DND-41 (cell line): ENCODE results near the gene CYB5R2.

Experiments used
- ATAC-seq: fragments of 200-7000 bp; cut with Tn5 transposase; 3 replicates; pipeline ENCODE4 v1.9.1; 2021; ENCODE audit warnings: low read depth; ENCODE audit not compliant: insufficient read depth
- DNase-seq: peaks from one replicate; pipeline ENCODE4 v3.0.0-alpha.2; 2020
- H2AFZ ChIP-seq: 2 replicates; pipeline ENCODE4 v1.6.0; 2012; ENCODE audit warnings: low read depth, low read length
- H3K27ac ChIP-seq: 2 replicates; pipeline ENCODE4 v1.5.1; 2012; ENCODE audit warnings: low read length, inconsistent platforms
- H3K27me3 ChIP-seq: fragments of 200-600 bp; sonication (generic); 2 replicates; pipeline ENCODE4 v1.6.0; 2012; ENCODE audit warnings: low read length, mild to moderate bottlenecking, inconsistent platforms; ENCODE audit not compliant: insufficient read depth, poor library complexity
- H3K36me3 ChIP-seq: 2 replicates; pipeline ENCODE4 v1.5.1; 2012; ENCODE audit warnings: low read length, inconsistent platforms; ENCODE audit not compliant: insufficient read depth
- H3K4me1 ChIP-seq: 2 replicates; pipeline ENCODE4 v1.5.1; 2012; ENCODE audit warnings: mild to moderate bottlenecking, low read length; ENCODE audit not compliant: insufficient read depth
- H3K4me2 ChIP-seq: 2 replicates; pipeline ENCODE4 v1.6.0; 2012; ENCODE audit warnings: mild to moderate bottlenecking, moderate library complexity, low read length, inconsistent platforms; ENCODE audit not compliant: insufficient read depth
- H3K4me3 ChIP-seq, 2 experiments: fragments of 200-600 bp in 1 of 2; shearing (Covaris generic) in 1 of 2; 2 replicates each; pipeline ENCODE4 v1.5.1; 2012 to 2016; ENCODE audit warnings: inconsistent platforms in 2 of 2, low read length in 2 of 2, mild to moderate bottlenecking in 2 of 2, low read depth in 1 of 2, moderate library complexity in 1 of 2
- H3K79me2 ChIP-seq: 2 replicates; pipeline ENCODE4 v1.6.0; 2012; ENCODE audit warnings: low read length, inconsistent platforms; ENCODE audit not compliant: insufficient read depth
- H3K9ac ChIP-seq: 2 replicates; pipeline ENCODE4 v1.6.0; 2012; ENCODE audit warnings: low read depth, mild to moderate bottlenecking, inconsistent platforms, low read length, moderate library complexity
- H3K9me3 ChIP-seq: 2 replicates; pipeline ENCODE4 v1.5.1; 2012; ENCODE audit warnings: low read length, moderate library complexity, mild to moderate bottlenecking, inconsistent platforms; ENCODE audit not compliant: insufficient read depth, severe bottlenecking
- H4K20me1 ChIP-seq: 2 replicates; pipeline ENCODE4 v1.6.0; 2012; ENCODE audit warnings: low read length; ENCODE audit not compliant: insufficient read depth
- CTCF ChIP-seq: IDR thresholded peaks from 2 replicates; pipeline ENCODE4 v1.5.1; 2012; ENCODE audit warnings: borderline replicate concordance, low read length, moderate library complexity, mild to moderate bottlenecking; ENCODE audit not compliant: poor library complexity, severe bottlenecking; ENCODE audit errors: extremely low read depth
- EZH2 ChIP-seq: IDR thresholded peaks from 3 replicates; pipeline ENCODE4 v1.6.1; 2012; ENCODE audit warnings: borderline replicate concordance, low read depth, mild to moderate bottlenecking, moderate library complexity, low read length, inconsistent platforms; ENCODE audit not compliant: severe bottlenecking

CYB5R2 gene

GRCh38 chr11:7672960-7673723, at the start of gene CYB5R2:
TSS of gene CYB5R2 (minus strand) at chr11:7673500. CDS start at chr11:7672825, 675 bp downstream.
- DNase-seq (no peak), ATAC-seq (no peak)
- no peaks in the 10 kb centered on the region for H3K4me1 ChIP-seq
- H4K20me1 ChIP-seq = no peaks in the 10 kb centered on the region
- H2AFZ ChIP-seq = no peak within 1 kb of the TSS
- no peak within 1 kb of the TSS for H3K9ac ChIP-seq
- no peaks in the 10 kb centered on the region for H3K79me2 ChIP-seq
- H3K4me3 ChIP-seq = no peak within 1 kb of the TSS
- TF ChIP-seq CTCF (no peak), EZH2 (no peak)
- no peak within 1 kb of the TSS for H3K4me2 ChIP-seq
- H3K27ac ChIP-seq = no peak within 1 kb of the TSS
- peaks cover 4% of the 10 kb centered on the region for H3K27me3 ChIP-seq
- no peaks in the 10 kb centered on the region for H3K9me3 ChIP-seq
- no peaks in the 10 kb centered on the region for H3K36me3 ChIP-seq

- no peaks in the 10 kb centered on the region for H3K27me3 ChIP-seq
- H3K36me3 ChIP-seq = no peaks in the 10 kb centered on the region
- no peak overlapping the region for H3K4me3 ChIP-seq
- no peak for ATAC-seq
- H2AFZ ChIP-seq = no peak overlapping the region
- no peaks in the 10 kb centered on the region for H3K9me3 ChIP-seq
- no peak overlapping the region for H3K9ac ChIP-seq
- no peaks in the 10 kb centered on the region for H3K4me1 ChIP-seq
- no peaks in the 10 kb centered on the region for H4K20me1 ChIP-seq
- no peak for TF ChIP-seq CTCF
- H3K79me2 ChIP-seq = no peaks in the 10 kb centered on the region
- no peak overlapping the region for H3K4me2 ChIP-seq
- DNase-seq = no peak
- H3K27ac ChIP-seq = no peak overlapping the region
Observed at GRCh38 chr11:7714786-7715185, 41.5 kb upstream of the CYB5R2 start.

- H3K4me2 ChIP-seq = no peak within 1 kb of the TSS
- H4K20me1 ChIP-seq = no peaks in the 10 kb centered on the region
- H3K27me3 ChIP-seq = peaks cover 3% of the 10 kb centered on the region
- no peak for TF ChIP-seq CTCF
- no peak for TF ChIP-seq EZH2
- H3K36me3 ChIP-seq = no peaks in the 10 kb centered on the region
- H3K27ac ChIP-seq = no peak within 1 kb of the TSS
- H3K4me1 ChIP-seq = no peaks in the 10 kb centered on the region
- no peak for DNase-seq
- no peak within 1 kb of the TSS for H3K4me3 ChIP-seq
- H3K9ac ChIP-seq = no peak within 1 kb of the TSS
- H3K9me3 ChIP-seq = no peaks in the 10 kb centered on the region
- ATAC-seq = no peak
- H2AFZ ChIP-seq = no peak within 1 kb of the TSS
- no peaks in the 10 kb centered on the region for H3K79me2 ChIP-seq
Observed at GRCh38 chr11:7706377-7706776, 33.1 kb upstream of the CYB5R2 start, which contains the start of gene OVCH2. TSS of gene OVCH2 (minus strand) at chr11:7706477. CDS start at chr11:7706394, 83 bp downstream.
